Ascending aorta (tissue), 2 donors: ENCODE data around the gene SH3BP5. TPM values are rescaled to one million over a fixed set of nuclear protein-coding genes. Genes with fewer than 3 reads are reported as not detected.

Experiments
- DNase-seq, 2 donors: peaks; one replicate each; pipeline ENCODE4 v3.0.0-alpha.2; 2019; ENCODE audit warnings: low spot score in 2 of 2
- H3K27ac ChIP-seq, 2 donors: fragments of 200-600 bp; sonication (generic); one replicate each; pipeline ENCODE4 v1.5.1; 2016 to 2017; ENCODE audit warnings: mild to moderate bottlenecking in 1 of 2
- H3K27me3 ChIP-seq: fragments of 200-600 bp; sonication (generic); one replicate; pipeline ENCODE4 v1.5.1; 2017
- H3K36me3 ChIP-seq, 2 donors: fragments of 200-600 bp; sonication (generic); one replicate each; pipeline ENCODE4 v1.5.1; 2016
- H3K4me1 ChIP-seq, 2 donors: fragments of 200-600 bp; sonication (generic); one replicate each; pipeline ENCODE4 v1.5.1; 2016 to 2017; ENCODE audit warnings: mild to moderate bottlenecking in 1 of 2
- H3K4me3 ChIP-seq, 2 donors: fragments of 200-600 bp; sonication (generic); one replicate each; pipeline ENCODE4 v1.5.1; 2016 to 2017; ENCODE audit warnings: mild to moderate bottlenecking in 1 of 2
- H3K9me3 ChIP-seq, 2 donors: fragments of 200-600 bp; sonication (generic); one replicate each; pipeline ENCODE4 v1.5.1; 2016
- intact Hi-C: fragments of 100-400 bp; cut with DNase I; formaldehyde crosslinking; loops from one replicate; pipeline ENCODE4 v1.15.1; 2023
- total RNA-seq: library from RNA; depleted of rRNA; stranded (reverse); fragments of >200 nt; gene quantifications from one replicate; pipeline ENCODE4 v1.1.0, GENCODE V29; 2016
- TF ChIP-seq, protein P1 (sequence below), 3 experiments: fragments of 200-600 bp in 2 of 3; fragments of 450-650 bp in 1 of 3; sonication (generic) in 2 of 3; IDR thresholded peaks; one replicate each; pipeline ENCODE4 v1.5.1; 2016 to 2019; ENCODE audit warnings: antibody characterized with exemption in 3 of 3, mild to moderate bottlenecking in 1 of 3, moderate library complexity in 1 of 3

Gene SH3BP5
- total RNA-seq, 1 donor from 2014 or later, result 65.9 TPM

DNA sequence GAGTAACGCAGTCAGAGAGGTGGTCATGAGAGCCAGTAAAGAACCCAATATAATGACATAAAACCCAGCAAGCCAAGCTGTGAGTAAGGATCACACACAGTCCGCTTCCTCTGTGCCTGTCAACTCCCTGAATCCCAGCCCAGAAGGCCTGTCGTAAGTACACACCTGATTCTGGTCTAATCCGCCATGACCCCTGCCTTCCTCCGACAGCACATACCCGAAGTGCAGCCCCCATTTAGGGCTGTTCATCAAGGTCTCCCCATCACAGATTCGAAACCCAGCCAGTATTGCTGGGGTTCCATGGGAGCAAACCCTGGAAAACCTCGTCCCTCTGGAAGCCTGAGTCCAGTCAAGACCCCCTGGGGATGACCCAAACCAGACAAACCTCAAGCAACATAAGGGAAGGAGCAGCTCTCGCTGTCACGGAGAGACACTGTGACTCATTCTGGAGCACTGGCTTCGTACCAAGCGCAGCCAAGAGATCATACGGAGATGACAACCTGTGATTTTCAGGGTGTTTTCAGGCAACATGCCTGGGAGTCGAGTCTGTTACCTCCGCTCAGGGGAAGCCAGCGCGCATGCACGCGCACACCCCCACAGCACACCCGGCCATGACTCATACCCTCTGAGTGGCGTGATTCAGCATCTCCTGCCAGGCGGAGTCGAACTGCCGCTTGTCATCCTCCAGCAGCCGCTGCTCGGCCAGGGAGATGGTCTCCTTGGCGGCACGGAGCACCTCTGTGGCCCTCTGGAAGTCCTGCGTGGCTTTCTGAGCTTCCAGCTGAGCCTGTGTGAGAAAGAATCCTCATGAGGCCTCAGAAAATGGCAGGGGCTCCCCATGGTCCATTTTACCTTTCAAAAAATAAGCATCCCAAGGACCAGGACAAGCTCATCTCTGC lies 63.0 kb downstream of the SH3BP5 start:
- H3K36me3 ChIP-seq, result peaks cover 0 to 3% of the 10 kb centered on the region in 2 donors
- TF ChIP-seq, protein P1, sequence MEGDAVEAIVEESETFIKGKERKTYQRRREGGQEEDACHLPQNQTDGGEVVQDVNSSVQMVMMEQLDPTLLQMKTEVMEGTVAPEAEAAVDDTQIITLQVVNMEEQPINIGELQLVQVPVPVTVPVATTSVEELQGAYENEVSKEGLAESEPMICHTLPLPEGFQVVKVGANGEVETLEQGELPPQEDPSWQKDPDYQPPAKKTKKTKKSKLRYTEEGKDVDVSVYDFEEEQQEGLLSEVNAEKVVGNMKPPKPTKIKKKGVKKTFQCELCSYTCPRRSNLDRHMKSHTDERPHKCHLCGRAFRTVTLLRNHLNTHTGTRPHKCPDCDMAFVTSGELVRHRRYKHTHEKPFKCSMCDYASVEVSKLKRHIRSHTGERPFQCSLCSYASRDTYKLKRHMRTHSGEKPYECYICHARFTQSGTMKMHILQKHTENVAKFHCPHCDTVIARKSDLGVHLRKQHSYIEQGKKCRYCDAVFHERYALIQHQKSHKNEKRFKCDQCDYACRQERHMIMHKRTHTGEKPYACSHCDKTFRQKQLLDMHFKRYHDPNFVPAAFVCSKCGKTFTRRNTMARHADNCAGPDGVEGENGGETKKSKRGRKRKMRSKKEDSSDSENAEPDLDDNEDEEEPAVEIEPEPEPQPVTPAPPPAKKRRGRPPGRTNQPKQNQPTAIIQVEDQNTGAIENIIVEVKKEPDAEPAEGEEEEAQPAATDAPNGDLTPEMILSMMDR (IDR thresholded peaks at IDR 0.05), result no peak
- H3K4me3 ChIP-seq, result no peak overlapping the region
- no peaks in the 10 kb centered on the region for H3K27me3 ChIP-seq
- intact Hi-C loops, result loop anchor here (2.0 to 5.0 kb wide), 2 partner anchors 17 to 62 kb away; partner anchors contain the start of gene CAPN7
- no peaks in the 10 kb centered on the region for H3K9me3 ChIP-seq
- peaks cover 0 to 18% of the 10 kb centered on the region in 2 donors for H3K4me1 ChIP-seq
- peak; percentile 77 to 95 for DNase-seq
- peak overlapping the region; percentile 81 to 84 for H3K27ac ChIP-seq

- H3K4me1 ChIP-seq, result peaks cover 0 to 18% of the 10 kb centered on the region in 2 donors
- intact Hi-C loops, result loop anchor here (1.0 to 5.0 kb wide), 4 partner anchors 19 to 110 kb away; partner anchors contain the start of genes CAPN7 and SH3BP5
- no peaks in the 10 kb centered on the region for H3K9me3 ChIP-seq
- H3K36me3 ChIP-seq, result peaks cover 0 to 3% of the 10 kb centered on the region in 2 donors
- no peak overlapping the region for H3K4me3 ChIP-seq
- peak overlapping the region; percentile 81 to 84 for H3K27ac ChIP-seq
- H3K27me3 ChIP-seq, result no peaks in the 10 kb centered on the region
- TF ChIP-seq, protein P1 (IDR thresholded peaks at IDR 0.05), result peak; percentile 92 to 96 (median 95)
- peak in 1 of 2 donors; percentile 93 for DNase-seq
Measured at GRCh38 chr3:15268033-15268631, 64.3 kb downstream of the SH3BP5 start.

GRCh38 chr3:15267502-15267901 lies 64.9 kb downstream of the SH3BP5 start:
- H3K4me3 ChIP-seq, result no peak overlapping the region
- H3K4me1 ChIP-seq, result peaks cover 0 to 18% of the 10 kb centered on the region in 2 donors
- H3K9me3 ChIP-seq, result no peaks in the 10 kb centered on the region
- TF ChIP-seq, protein P1 (IDR thresholded peaks at IDR 0.05), result no peak
- peaks cover 0 to 3% of the 10 kb centered on the region in 2 donors for H3K36me3 ChIP-seq
- intact Hi-C loops, result loop anchor here (5.0 kb wide), 1 partner anchor 60 kb away; the partner anchor contains the start of gene CAPN7
- peak overlapping the region in 1 of 2 donors; percentile 84 for H3K27ac ChIP-seq
- no peaks in the 10 kb centered on the region for H3K27me3 ChIP-seq
- no peak for DNase-seq

DNA sequence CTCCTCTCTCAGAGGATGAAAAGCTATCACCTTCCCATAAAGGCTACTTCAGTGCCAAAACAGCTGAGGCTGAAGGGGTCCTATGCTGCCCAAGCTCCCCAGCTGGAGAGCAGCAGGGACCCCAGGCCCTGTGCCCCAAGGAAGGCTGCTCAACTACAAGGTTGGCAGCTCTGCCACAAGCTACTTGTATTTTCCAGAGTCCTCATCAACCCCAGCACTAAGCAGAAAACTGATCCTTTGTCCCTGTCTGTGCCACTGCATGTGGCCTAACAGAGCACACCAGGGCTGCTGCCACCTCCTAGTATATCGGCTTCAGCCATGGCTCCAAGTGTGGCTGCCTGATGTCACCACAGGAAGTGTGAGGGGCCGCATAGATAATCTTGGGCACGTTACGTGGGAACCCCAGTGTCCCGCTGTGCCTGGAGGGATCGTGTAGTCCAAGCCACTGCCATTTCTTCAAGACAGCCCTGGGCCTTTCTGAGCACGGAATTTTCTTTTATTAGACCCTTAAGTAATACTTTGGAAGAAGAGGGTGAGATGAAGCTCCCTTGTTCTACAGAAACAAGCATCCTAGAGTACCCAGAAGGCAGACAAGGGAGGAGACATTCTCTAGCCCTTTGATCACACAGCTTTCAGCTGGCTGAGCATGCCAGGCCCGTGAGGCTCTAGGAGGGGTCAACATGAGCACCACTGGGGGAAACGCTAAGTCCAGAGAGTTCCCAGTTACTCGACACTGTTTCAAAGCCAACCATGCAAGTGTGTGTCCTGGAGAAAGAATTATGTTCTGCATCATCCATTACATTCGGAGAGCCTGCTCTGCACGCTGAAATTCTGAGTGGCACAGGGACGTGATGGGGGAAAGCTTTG lies 65.6 kb downstream of the SH3BP5 start:
- TF ChIP-seq, protein P1 (IDR thresholded peaks at IDR 0.05), result no peak
- H3K36me3 ChIP-seq, result peaks cover 0 to 5% of the 10 kb centered on the region in 2 donors
- peaks cover 0 to 18% of the 10 kb centered on the region in 2 donors for H3K4me1 ChIP-seq
- DNase-seq, result no peak
- H3K9me3 ChIP-seq, result no peaks in the 10 kb centered on the region
- H3K27me3 ChIP-seq, result no peaks in the 10 kb centered on the region
- intact Hi-C loops, result loop anchor here (5.0 kb wide), 1 partner anchor 59 kb away; the partner anchor contains the start of gene CAPN7
- H3K4me3 ChIP-seq, result no peak overlapping the region
- no peak overlapping the region for H3K27ac ChIP-seq
